HepG2 (cell line): ENCODE results near the gene SIK3.

Source experiments
- CTCF ChIP-seq: sonication (generic); formaldehyde crosslinking; IDR thresholded peaks from 2 replicates; pipeline ENCODE4 v1.5.0; 2020; ENCODE audit warnings: mild to moderate bottlenecking, missing genetic modification reagents, moderate library complexity
- EP300 ChIP-seq, 3 experiments: sonication (generic) in 1 of 3; formaldehyde crosslinking in 1 of 3; IDR thresholded peaks; 2 replicates each; pipeline versions ENCODE4 v1.5.1 to v1.6.1; 2011 to 2020; ENCODE audit warnings: low read depth in 2 of 3, low read length in 2 of 3, borderline replicate concordance in 1 of 3, improper control_type of control experiment in 1 of 3, mild to moderate bottlenecking in 1 of 3, missing genetic modification reagents in 1 of 3, moderate library complexity in 1 of 3
- HDAC2 ChIP-seq: sonication (generic); formaldehyde crosslinking; IDR thresholded peaks from 2 replicates; pipeline ENCODE4 v1.4.0; 2020; ENCODE audit warnings: missing genetic modification reagents
- HNF4G ChIP-seq, 2 experiments: sonication (generic) in 1 of 2; formaldehyde crosslinking in 1 of 2; IDR thresholded peaks; 2 replicates each; pipeline versions ENCODE4 v1.4.0 to v1.6.1; 2011 to 2020; ENCODE audit warnings: borderline replicate concordance in 2 of 2, low read depth in 2 of 2, mild to moderate bottlenecking in 2 of 2, low read length in 1 of 2, missing genetic modification reagents in 1 of 2, moderate library complexity in 1 of 2
- MXI1 ChIP-seq: IDR thresholded peaks from 3 replicates; pipeline ENCODE4 v1.6.1; 2012; ENCODE audit warnings: low read depth, low read length, inconsistent platforms, borderline replicate concordance
- RAD21 ChIP-seq: fragments of 450-650 bp; formaldehyde crosslinking; IDR thresholded peaks from 2 replicates; pipeline ENCODE4 v1.5.0; 2020; ENCODE audit warnings: mild to moderate bottlenecking
- SSRP1 ChIP-seq: IDR thresholded peaks from 2 replicates; pipeline ENCODE4 v1.6.1; 2016; ENCODE audit warnings: control low read depth
- TBP ChIP-seq: sonication (generic); formaldehyde crosslinking; IDR thresholded peaks from 2 replicates; pipeline ENCODE4 v1.5.0; 2020; ENCODE audit warnings: missing genetic modification reagents
- ZMAT3 ChIP-seq: sonication (generic); formaldehyde crosslinking; conservative IDR thresholded peaks from 2 replicates; pipeline ENCODE4 v1.7.0; 2021; ENCODE audit warnings: missing genetic modification reagents
- ZNF121 ChIP-seq: sonication (generic); formaldehyde crosslinking; IDR thresholded peaks from 2 replicates; pipeline ENCODE4 v1.5.0; 2020; ENCODE audit warnings: mild to moderate bottlenecking, missing genetic modification reagents
- ZNF260 ChIP-seq: sonication (generic); formaldehyde crosslinking; IDR thresholded peaks from 2 replicates; pipeline ENCODE4 v1.4.0; 2020; ENCODE audit warnings: missing genetic modification reagents, low read depth, mild to moderate bottlenecking, borderline replicate concordance
- ZNF317 ChIP-seq: sonication (generic); formaldehyde crosslinking; IDR thresholded peaks from 2 replicates; pipeline ENCODE4 v1.5.0; 2020; ENCODE audit warnings: mild to moderate bottlenecking, missing genetic modification reagents
- ZNF337 ChIP-seq: sonication (generic); formaldehyde crosslinking; IDR thresholded peaks from 2 replicates; pipeline ENCODE4 v1.5.1; 2020; ENCODE audit warnings: missing genetic modification reagents, low read depth, mild to moderate bottlenecking, borderline replicate concordance
- TF ChIP-seq, protein P1 (sequence below): sonication (generic); formaldehyde crosslinking; IDR thresholded peaks from 2 replicates; pipeline ENCODE4 v1.4.0; 2020; ENCODE audit warnings: missing genetic modification reagents

DNA sequence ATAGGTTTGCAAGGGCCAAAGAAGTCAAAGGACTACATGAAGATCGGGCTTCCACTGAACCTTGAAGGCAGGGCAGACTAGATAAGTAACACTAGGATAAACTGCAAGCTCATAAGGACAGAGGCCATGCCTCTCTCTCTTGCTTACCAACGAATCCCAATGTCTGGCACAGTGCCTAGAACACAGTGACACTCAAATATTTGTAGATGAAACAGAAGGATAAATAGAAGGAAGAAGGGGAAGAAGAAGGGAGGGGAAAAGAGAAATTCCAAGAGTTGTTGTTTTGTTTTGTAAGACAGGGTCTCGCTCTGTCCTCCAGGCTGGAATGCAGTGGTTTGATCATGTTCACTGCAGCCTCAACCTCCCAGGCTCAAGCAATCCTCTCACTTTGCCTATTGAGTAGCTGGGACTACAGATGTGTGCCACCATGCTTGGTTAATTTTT is 26.9 kb downstream of the SIK3 start:
- no peak for TF ChIP-seq MXI1
- TF ChIP-seq ZNF121 (CRISPR knock-in tag) = no peak
- no peak for TF ChIP-seq ZNF317 (CRISPR knock-in tag)
- no peak for TF ChIP-seq ZNF337 (CRISPR knock-in tag)
- peak in 1 of 2 experiments; percentile 63; a peak in 2 of 4 replicates for TF ChIP-seq EP300 (IDR thresholded peaks at IDR 0.05; ENCODE audit: low read depth in 2 of 2, low read length in 2 of 2)
- TF ChIP-seq EP300 (CRISPR knock-in tag; IDR thresholded peaks at IDR 0.05; ENCODE audit: borderline replicate concordance) = no peak
- TF ChIP-seq RAD21 = no peak
- TF ChIP-seq ZNF260 = no peak
- TF ChIP-seq ZMAT3 (CRISPR knock-in tag) = no peak
- TF ChIP-seq SSRP1 (CRISPR knock-in tag) = no peak
- TF ChIP-seq CTCF (CRISPR knock-in tag) = no peak
- TF ChIP-seq HDAC2 (CRISPR knock-in tag) = peak; percentile 21; the same call in 1 of the 2 replicates
- TF ChIP-seq HNF4G (IDR thresholded peaks at IDR 0.05; ENCODE audit: borderline replicate concordance, low read depth, low read length) = no peak
- TF ChIP-seq HNF4G (CRISPR knock-in tag; IDR thresholded peaks at IDR 0.05; ENCODE audit: borderline replicate concordance, low read depth) = no peak
- TF ChIP-seq, protein P1, sequence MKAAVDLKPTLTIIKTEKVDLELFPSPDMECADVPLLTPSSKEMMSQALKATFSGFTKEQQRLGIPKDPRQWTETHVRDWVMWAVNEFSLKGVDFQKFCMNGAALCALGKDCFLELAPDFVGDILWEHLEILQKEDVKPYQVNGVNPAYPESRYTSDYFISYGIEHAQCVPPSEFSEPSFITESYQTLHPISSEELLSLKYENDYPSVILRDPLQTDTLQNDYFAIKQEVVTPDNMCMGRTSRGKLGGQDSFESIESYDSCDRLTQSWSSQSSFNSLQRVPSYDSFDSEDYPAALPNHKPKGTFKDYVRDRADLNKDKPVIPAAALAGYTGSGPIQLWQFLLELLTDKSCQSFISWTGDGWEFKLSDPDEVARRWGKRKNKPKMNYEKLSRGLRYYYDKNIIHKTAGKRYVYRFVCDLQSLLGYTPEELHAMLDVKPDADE = no peak
- TF ChIP-seq TBP = no peak
